Stomach (tissue), 4 donors: ENCODE results near the gene DISC1.

Source experiments
- CTCF ChIP-seq, 7 experiments: fragments of 450-650 bp in 4 of 7; fragments of 200-600 bp in 3 of 7; sonication (generic) in 3 of 7; IDR thresholded peaks; one replicate each; pipeline ENCODE4 v1.5.1; 2016 to 2019; ENCODE audit warnings: antibody characterized with exemption in 7 of 7, control low read depth in 2 of 7, mild to moderate bottlenecking in 1 of 7
- POLR2AphosphoS5 ChIP-seq, 3 donors: sonication (generic); formaldehyde crosslinking; IDR thresholded peaks; one replicate each; pipeline ENCODE4 v1.6.1; 2016; ENCODE audit warnings: antibody characterized with exemption in 3 of 3

GRCh38 chr1:231882790-231883189 is 256.2 kb downstream of the DISC1 start:
- TF ChIP-seq CTCF (IDR thresholded peaks at IDR 0.05), result no peak
- TF ChIP-seq POLR2AphosphoS5 (IDR thresholded peaks at IDR 0.05), result no peak
